ENCODE measurements around the gene ENOX1. TPM values are rescaled to one million over a fixed set of nuclear protein-coding genes. Genes with fewer than 3 reads are reported as not detected.

ENOX1 gene
- total RNA-seq, 3 donors from 2014 or later (not counting 1 experiment from before 2014, with no cell fraction given): not detected

DNA sequence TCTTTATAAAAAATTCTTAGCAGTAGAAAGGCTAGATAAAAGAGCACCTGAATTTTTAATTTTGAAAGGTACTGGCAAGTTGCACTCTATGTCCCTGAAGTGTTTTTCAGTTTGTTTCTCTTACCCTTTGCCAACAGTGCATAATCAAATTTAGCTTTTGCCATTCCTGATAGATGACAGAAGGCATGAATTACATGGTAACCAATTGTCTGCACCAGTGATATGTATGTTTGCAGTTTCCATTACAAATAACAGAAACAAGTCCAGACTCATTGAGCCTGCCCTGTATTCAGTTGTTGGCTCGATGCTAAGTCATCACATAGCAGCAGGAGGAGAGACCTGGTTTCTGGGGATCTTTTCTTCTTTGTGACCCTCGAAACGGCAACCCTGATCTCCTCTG lies 453.6 kb downstream of the ENOX1 start:
- no peaks in the 10 kb centered on the region for H3K4me1 Mint-ChIP-seq
- no peak overlapping the region for H3K27ac ChIP-seq (ENCODE audit: low read length)
- TF ChIP-seq, protein P1, sequence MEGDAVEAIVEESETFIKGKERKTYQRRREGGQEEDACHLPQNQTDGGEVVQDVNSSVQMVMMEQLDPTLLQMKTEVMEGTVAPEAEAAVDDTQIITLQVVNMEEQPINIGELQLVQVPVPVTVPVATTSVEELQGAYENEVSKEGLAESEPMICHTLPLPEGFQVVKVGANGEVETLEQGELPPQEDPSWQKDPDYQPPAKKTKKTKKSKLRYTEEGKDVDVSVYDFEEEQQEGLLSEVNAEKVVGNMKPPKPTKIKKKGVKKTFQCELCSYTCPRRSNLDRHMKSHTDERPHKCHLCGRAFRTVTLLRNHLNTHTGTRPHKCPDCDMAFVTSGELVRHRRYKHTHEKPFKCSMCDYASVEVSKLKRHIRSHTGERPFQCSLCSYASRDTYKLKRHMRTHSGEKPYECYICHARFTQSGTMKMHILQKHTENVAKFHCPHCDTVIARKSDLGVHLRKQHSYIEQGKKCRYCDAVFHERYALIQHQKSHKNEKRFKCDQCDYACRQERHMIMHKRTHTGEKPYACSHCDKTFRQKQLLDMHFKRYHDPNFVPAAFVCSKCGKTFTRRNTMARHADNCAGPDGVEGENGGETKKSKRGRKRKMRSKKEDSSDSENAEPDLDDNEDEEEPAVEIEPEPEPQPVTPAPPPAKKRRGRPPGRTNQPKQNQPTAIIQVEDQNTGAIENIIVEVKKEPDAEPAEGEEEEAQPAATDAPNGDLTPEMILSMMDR (IDR thresholded peaks at IDR 0.05): no peak
- no peaks in the 10 kb centered on the region for H3K4me1 ChIP-seq (ENCODE audit: control insufficient read depth, insufficient read depth, low read length)
- intact Hi-C loops (cut with micrococcal nuclease): no loop called here
- H3K36me3 Mint-ChIP-seq: no peaks in the 10 kb centered on the region
- ATAC-seq (no peak), DNase-seq (no peak)
- no peaks in the 10 kb centered on the region for H3K36me3 ChIP-seq (ENCODE audit: control insufficient read depth, insufficient read depth, low read length)
- H3K4me3 ChIP-seq (ENCODE audit: low read length): no peak overlapping the region
- H3K9me3 Mint-ChIP-seq: no peaks in the 10 kb centered on the region
- H3K9me3 ChIP-seq (ENCODE audit: control insufficient read depth, insufficient read depth, low read length): no peaks in the 10 kb centered on the region
- 75% methylated on average over 1 of the region's 3 CpGs for WGBS (ENCODE audit: insufficient coverage)
- peaks cover 3 to 15% of the 10 kb centered on the region in 2 donors for H3K27me3 Mint-ChIP-seq (ENCODE audit: low read depth in 2 of 2)
- H3K4me3 Mint-ChIP-seq: no peak overlapping the region
- no peaks in the 10 kb centered on the region for H3K27me3 ChIP-seq (ENCODE audit: control insufficient read depth, insufficient read depth, low read length)
- no peak overlapping the region for H3K27ac Mint-ChIP-seq

DNA sequence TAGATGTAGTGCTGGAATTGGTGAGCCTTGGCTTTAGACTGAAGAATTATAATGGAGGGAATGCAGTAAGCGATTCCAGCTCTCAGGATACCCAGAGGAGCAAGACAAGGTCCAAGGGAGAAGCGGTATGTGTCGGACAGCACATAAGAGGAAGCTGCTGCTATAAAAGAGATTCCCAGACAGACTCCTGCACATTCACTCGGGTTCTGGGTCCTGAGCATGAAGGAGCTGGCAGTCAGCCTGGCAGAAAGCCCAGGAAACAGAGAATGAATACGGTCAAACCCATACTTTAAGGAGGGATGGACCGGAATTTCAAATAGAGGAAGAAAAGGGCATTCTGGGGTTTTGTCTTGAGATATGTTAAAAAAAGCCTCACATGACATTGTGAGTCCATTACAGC lies 455.1 kb downstream of the ENOX1 start:
- 79% methylated on average over 6 of the region's 6 CpGs for WGBS (ENCODE audit: insufficient coverage)
- no peak overlapping the region for H3K27ac Mint-ChIP-seq
- Histone ChIP-seq H3K27ac (ENCODE audit: low read length) (no peak overlapping the region), H3K36me3 (ENCODE audit: control insufficient read depth, insufficient read depth, low read length) (no peaks in the 10 kb centered on the region), H3K9me3 (ENCODE audit: control insufficient read depth, insufficient read depth, low read length) (no peaks in the 10 kb centered on the region), H3K27me3 (ENCODE audit: control insufficient read depth, insufficient read depth, low read length) (no peaks in the 10 kb centered on the region), H3K4me3 (ENCODE audit: low read length) (no peak overlapping the region), H3K4me1 (ENCODE audit: control insufficient read depth, insufficient read depth, low read length) (no peaks in the 10 kb centered on the region)
- H3K4me1 Mint-ChIP-seq: no peaks in the 10 kb centered on the region
- intact Hi-C loops (cut with micrococcal nuclease): no loop called here
- H3K9me3 Mint-ChIP-seq: no peaks in the 10 kb centered on the region
- H3K4me3 Mint-ChIP-seq: no peak overlapping the region
- no peak for ATAC-seq
- TF ChIP-seq, protein P1 (IDR thresholded peaks at IDR 0.05): no peak
- no peaks in the 10 kb centered on the region for H3K27me3 Mint-ChIP-seq (ENCODE audit: low read depth in 2 of 2)
- no peak for DNase-seq
- H3K36me3 Mint-ChIP-seq: no peaks in the 10 kb centered on the region

DNA sequence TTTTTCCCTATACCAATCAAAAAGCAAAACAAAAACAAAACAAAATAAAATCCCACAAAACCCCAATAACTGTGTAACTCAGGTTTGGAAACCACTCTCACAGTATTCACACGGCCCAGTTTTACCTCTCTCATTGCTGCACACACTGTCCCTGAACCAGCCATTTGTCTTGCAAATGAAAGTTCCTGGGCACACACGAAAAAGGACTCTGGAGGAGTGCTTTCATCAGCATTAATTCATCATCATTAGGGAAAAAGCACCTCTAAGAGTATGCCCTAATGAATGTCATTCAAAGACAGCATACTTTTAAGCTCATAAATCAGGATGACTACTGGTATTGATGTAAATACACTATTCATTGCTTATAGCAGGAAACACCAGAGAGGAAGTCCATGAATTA lies 457.1 kb downstream of the ENOX1 start:
- no peaks in the 10 kb centered on the region for H3K9me3 Mint-ChIP-seq

DNA sequence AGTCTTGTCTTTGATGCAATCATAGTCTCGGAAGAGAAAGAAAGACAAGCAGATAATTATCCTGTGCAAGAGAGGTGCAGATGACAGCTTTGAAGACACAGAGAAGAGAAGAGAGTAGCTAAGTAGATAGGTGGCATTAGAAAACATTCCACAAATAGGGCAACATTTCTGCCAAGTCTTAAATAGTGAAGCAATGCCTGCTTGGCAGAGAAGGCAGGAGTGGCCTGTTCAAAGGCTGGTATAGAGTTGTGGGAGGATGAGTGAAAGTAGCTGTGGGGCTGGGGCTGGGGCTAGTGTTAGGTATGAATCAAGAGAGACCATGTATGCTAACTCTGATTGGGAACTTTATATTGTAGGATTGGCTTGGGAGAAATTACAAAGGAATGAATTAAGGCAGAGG lies 457.9 kb downstream of the ENOX1 start:
- no peaks in the 10 kb centered on the region for H3K4me1 Mint-ChIP-seq
- no peaks in the 10 kb centered on the region for H3K9me3 Mint-ChIP-seq
- Histone ChIP-seq H3K4me3 (ENCODE audit: low read length) (no peak overlapping the region), H3K36me3 (ENCODE audit: control insufficient read depth, insufficient read depth, low read length) (no peaks in the 10 kb centered on the region), H3K27me3 (ENCODE audit: control insufficient read depth, insufficient read depth, low read length) (no peaks in the 10 kb centered on the region), H3K9me3 (ENCODE audit: control insufficient read depth, insufficient read depth, low read length) (no peaks in the 10 kb centered on the region), H3K27ac (ENCODE audit: low read length) (no peak overlapping the region), H3K4me1 (ENCODE audit: control insufficient read depth, insufficient read depth, low read length) (no peaks in the 10 kb centered on the region)
- WGBS (ENCODE audit: insufficient coverage): 100% methylated on average over 1 of the region's 1 CpG
- no peaks in the 10 kb centered on the region for H3K36me3 Mint-ChIP-seq
- H3K27me3 Mint-ChIP-seq (ENCODE audit: low read depth in 2 of 2): no peaks in the 10 kb centered on the region
- H3K27ac Mint-ChIP-seq: no peak overlapping the region
- intact Hi-C loops (cut with micrococcal nuclease): no loop called here
- no peak overlapping the region for H3K4me3 Mint-ChIP-seq
- no peak for DNase-seq
- TF ChIP-seq, protein P1 (IDR thresholded peaks at IDR 0.05): no peak
- no peak for ATAC-seq

More for the DNA sequence above, 457.1 kb downstream of the ENOX1 start:
- Histone ChIP-seq H3K27ac (ENCODE audit: low read length) (no peak overlapping the region), H3K9me3 (ENCODE audit: control insufficient read depth, insufficient read depth, low read length) (no peaks in the 10 kb centered on the region), H3K27me3 (ENCODE audit: control insufficient read depth, insufficient read depth, low read length) (no peaks in the 10 kb centered on the region), H3K4me1 (ENCODE audit: control insufficient read depth, insufficient read depth, low read length) (no peaks in the 10 kb centered on the region), H3K4me3 (ENCODE audit: low read length) (no peak overlapping the region), H3K36me3 (ENCODE audit: control insufficient read depth, insufficient read depth, low read length) (no peaks in the 10 kb centered on the region)
- TF ChIP-seq, protein P1 (IDR thresholded peaks at IDR 0.05): no peak
- DNase-seq (no peak), ATAC-seq (no peak)
- Mint-ChIP-seq H3K36me3 (no peaks in the 10 kb centered on the region), H3K4me1 (no peaks in the 10 kb centered on the region), H3K27me3 (ENCODE audit: low read depth in 2 of 2) (no peaks in the 10 kb centered on the region), H3K27ac (no peak overlapping the region), H3K4me3 (no peak overlapping the region)
- intact Hi-C loops (cut with micrococcal nuclease): no loop called here
- WGBS (ENCODE audit: insufficient coverage): 75% methylated on average over 2 of the region's 2 CpGs
